Caco-2 (cell line): ENCODE data around the gene UCN2. TPM values are rescaled to one million over a fixed set of nuclear protein-coding genes. Genes with fewer than 3 reads are reported as not detected.

Experiments used
- BruUV-seq: library from RNA; stranded (reverse); fragments of 400-500 nt; replicated peaks from 2 replicates; lab custom pipeline; 2021; lab: Mats Ljungman, UMichigan
- CTCF ChIA-PET: fragments of 300-600 bp; sonication (Branson Sonifier 250); formaldehyde crosslinking; loops from one replicate; lab custom pipeline; 2022; ENCODE audit warnings: antibody characterized with exemption; lab: Charles Lee
- POLR2A ChIA-PET: fragments of 300-600 bp; sonication (Branson Sonifier 250); formaldehyde crosslinking; loops from one replicate; lab custom pipeline; 2022; ENCODE audit warnings: antibody characterized with exemption; lab: Charles Lee
- DNase-seq, 2 experiments: peaks; one replicate each; pipeline versions ENCODE4 v3.0.0 to v3.0.0-alpha.2; 2020 to 2022
- H3K27me3 ChIP-seq: replicated peaks from 2 replicates; pipeline ENCODE4 v1.6.0; 2011; ENCODE audit warnings: low read length; ENCODE audit not compliant: control insufficient read depth, insufficient read depth
- H3K36me3 ChIP-seq: 2 replicates; pipeline ENCODE4 v1.5.1; 2011; ENCODE audit warnings: low read length; ENCODE audit not compliant: control insufficient read depth, insufficient read depth
- H3K4me1 ChIP-seq: fragments of 250-450 bp; sonication (Bioruptor Pico); 2 replicates; pipeline ENCODE4 v1.5.1; 2020; ENCODE audit warnings: mild to moderate bottlenecking
- H3K4me3 ChIP-seq: 2 replicates; pipeline ENCODE4 v1.5.1; 2011; ENCODE audit warnings: low read depth, mild to moderate bottlenecking, control low read depth, low read length
- H3K9me3 ChIP-seq: fragments of 250-450 bp; sonication (Bioruptor Pico); 2 replicates; pipeline ENCODE4 v1.5.1; 2020; ENCODE audit warnings: mild to moderate bottlenecking, moderate library complexity
- H3K27ac Mint-ChIP-seq: one replicate; pipeline ENCODE4 v1.8.0; 2022; ENCODE audit warnings: mixed read lengths; ENCODE audit not compliant: unreplicated experiment
- H3K27me3 Mint-ChIP-seq: one replicate; pipeline ENCODE4 v1.8.0; 2022; ENCODE audit warnings: mixed read lengths; ENCODE audit not compliant: insufficient read depth, unreplicated experiment
- H3K36me3 Mint-ChIP-seq: one replicate; pipeline ENCODE4 v1.8.0; 2022; ENCODE audit warnings: mild to moderate bottlenecking, mixed read lengths; ENCODE audit not compliant: insufficient read depth, unreplicated experiment
- H3K4me1 Mint-ChIP-seq: one replicate; pipeline ENCODE4 v1.8.0; 2022; ENCODE audit warnings: low read depth, mixed read lengths; ENCODE audit not compliant: unreplicated experiment
- H3K4me3 Mint-ChIP-seq: one replicate; pipeline ENCODE4 v1.8.0; 2022; ENCODE audit warnings: mild to moderate bottlenecking, moderate library complexity, mixed read lengths; ENCODE audit not compliant: unreplicated experiment
- H3K9me3 Mint-ChIP-seq: one replicate; pipeline ENCODE4 v1.8.0; 2022; ENCODE audit warnings: mixed read lengths; ENCODE audit not compliant: unreplicated experiment
- intact Hi-C: fragments of 100-400 bp; cut with micrococcal nuclease; formaldehyde crosslinking; loops from one replicate; pipeline ENCODE4 v1.10.0; 2022; ENCODE audit not compliant: unreplicated experiment
- total RNA-seq: library from RNA; stranded (reverse); gene quantifications from 2 replicates; pipeline ENCODE4 v1.2.3, GENCODE V29; 2022
- TF ChIP-seq, protein P1 (sequence below), 2 experiments: fragments of 200-600 bp in 1 of 2; IDR thresholded peaks; 1 replicate in 1 of 2; 2 replicates in 1 of 2; pipeline versions ENCODE4 v1.5.1 to v1.8.0; 2011 to 2022; ENCODE audit warnings: antibody characterized with exemption in 1 of 2, control low read depth in 1 of 2, inconsistent platforms in 1 of 2, low read depth in 1 of 2, low read length in 1 of 2, mild to moderate bottlenecking in 1 of 2, moderate library complexity in 1 of 2; ENCODE audit not compliant: insufficient read depth in 1 of 2, severe bottlenecking in 1 of 2, unreplicated experiment in 1 of 2

UCN2 gene
- total RNA-seq, 1 experiment from 2014 or later: 0.54 TPM

DNA sequence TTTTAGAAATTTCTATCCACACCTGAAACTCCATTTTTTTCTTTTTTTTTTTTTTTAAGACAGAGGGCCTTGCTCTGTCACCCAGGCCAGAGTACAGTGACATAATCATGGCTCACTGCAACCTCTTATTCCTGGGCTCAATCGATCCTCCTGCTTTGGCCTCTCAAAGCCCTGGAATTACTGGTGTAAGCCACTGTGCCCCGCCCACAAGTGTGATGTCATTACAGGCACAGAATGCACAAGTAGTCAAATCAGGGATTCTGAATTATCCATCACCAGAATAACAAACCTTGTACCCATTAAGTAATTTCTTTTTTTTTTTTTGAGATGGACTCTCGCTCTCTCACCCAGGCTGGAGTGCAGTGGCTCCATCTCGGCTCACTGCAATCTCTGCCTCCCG is 43.9 kb upstream of the UCN2 start:
- ChIA-PET CTCF (interaction anchor here (0.9 kb wide), 1 partner anchor 311 kb away, joined by 9 read pairs; no protein-coding TSS in a partner anchor), POLR2A (no interaction called here)
- peak overlapping the region; percentile 91 for H3K4me3 Mint-ChIP-seq
- no peak for DNase-seq
- no TSS peak for BruUV-seq
- no peaks in the 10 kb centered on the region for H3K9me3 ChIP-seq
- H3K4me1 ChIP-seq: peaks cover 11% of the 10 kb centered on the region
- intact Hi-C loops: no loop called here
- no peaks in the 10 kb centered on the region for H3K27me3 ChIP-seq
- no peak overlapping the region for H3K4me3 ChIP-seq
- no peaks in the 10 kb centered on the region for H3K27me3 Mint-ChIP-seq
- H3K4me1 Mint-ChIP-seq: peaks cover 7% of the 10 kb centered on the region
- H3K27ac Mint-ChIP-seq: no peak overlapping the region
- no peaks in the 10 kb centered on the region for H3K9me3 Mint-ChIP-seq
- peaks cover 7% of the 10 kb centered on the region for H3K36me3 ChIP-seq
- TF ChIP-seq, protein P1, sequence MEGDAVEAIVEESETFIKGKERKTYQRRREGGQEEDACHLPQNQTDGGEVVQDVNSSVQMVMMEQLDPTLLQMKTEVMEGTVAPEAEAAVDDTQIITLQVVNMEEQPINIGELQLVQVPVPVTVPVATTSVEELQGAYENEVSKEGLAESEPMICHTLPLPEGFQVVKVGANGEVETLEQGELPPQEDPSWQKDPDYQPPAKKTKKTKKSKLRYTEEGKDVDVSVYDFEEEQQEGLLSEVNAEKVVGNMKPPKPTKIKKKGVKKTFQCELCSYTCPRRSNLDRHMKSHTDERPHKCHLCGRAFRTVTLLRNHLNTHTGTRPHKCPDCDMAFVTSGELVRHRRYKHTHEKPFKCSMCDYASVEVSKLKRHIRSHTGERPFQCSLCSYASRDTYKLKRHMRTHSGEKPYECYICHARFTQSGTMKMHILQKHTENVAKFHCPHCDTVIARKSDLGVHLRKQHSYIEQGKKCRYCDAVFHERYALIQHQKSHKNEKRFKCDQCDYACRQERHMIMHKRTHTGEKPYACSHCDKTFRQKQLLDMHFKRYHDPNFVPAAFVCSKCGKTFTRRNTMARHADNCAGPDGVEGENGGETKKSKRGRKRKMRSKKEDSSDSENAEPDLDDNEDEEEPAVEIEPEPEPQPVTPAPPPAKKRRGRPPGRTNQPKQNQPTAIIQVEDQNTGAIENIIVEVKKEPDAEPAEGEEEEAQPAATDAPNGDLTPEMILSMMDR (IDR thresholded peaks at IDR 0.05; ENCODE audit: insufficient read depth in 1 of 2, low read depth in 1 of 2, low read length in 1 of 2, severe bottlenecking in 1 of 2, unreplicated experiment in 1 of 2): no peak
- H3K36me3 Mint-ChIP-seq: peaks cover 66% of the 10 kb centered on the region

- no peaks in the 10 kb centered on the region for H3K27me3 Mint-ChIP-seq
- BruUV-seq: no TSS peak
- no peak for DNase-seq
- CTCF ChIA-PET: interaction anchor here (0.6 to 1.2 kb wide), 3 partner anchors 11 to 165 kb away, joined by 3 to 4 read pairs (median 3); no protein-coding TSS in a partner anchor
- Histone ChIP-seq H3K4me3 (no peak overlapping the region), H3K4me1 (peaks cover 3% of the 10 kb centered on the region; the same call in 1 of the 2 replicates), H3K27me3 (no peaks in the 10 kb centered on the region), H3K36me3 (peaks cover 7% of the 10 kb centered on the region), H3K9me3 (no peaks in the 10 kb centered on the region)
- POLR2A ChIA-PET: no interaction called here
- no peak overlapping the region for H3K27ac Mint-ChIP-seq
- H3K9me3 Mint-ChIP-seq: no peaks in the 10 kb centered on the region
- TF ChIP-seq, protein P1 (IDR thresholded peaks at IDR 0.05; ENCODE audit: insufficient read depth in 1 of 2, low read depth in 1 of 2, low read length in 1 of 2, severe bottlenecking in 1 of 2, unreplicated experiment in 1 of 2): no peak
- peaks cover 76% of the 10 kb centered on the region for H3K36me3 Mint-ChIP-seq
- intact Hi-C loops: no loop called here
- no peaks in the 10 kb centered on the region for H3K4me1 Mint-ChIP-seq
- H3K4me3 Mint-ChIP-seq: no peak overlapping the region
These were observed 38.0 kb upstream of the UCN2 start for GRCh38 chr3:48601622-48601994.

DNA sequence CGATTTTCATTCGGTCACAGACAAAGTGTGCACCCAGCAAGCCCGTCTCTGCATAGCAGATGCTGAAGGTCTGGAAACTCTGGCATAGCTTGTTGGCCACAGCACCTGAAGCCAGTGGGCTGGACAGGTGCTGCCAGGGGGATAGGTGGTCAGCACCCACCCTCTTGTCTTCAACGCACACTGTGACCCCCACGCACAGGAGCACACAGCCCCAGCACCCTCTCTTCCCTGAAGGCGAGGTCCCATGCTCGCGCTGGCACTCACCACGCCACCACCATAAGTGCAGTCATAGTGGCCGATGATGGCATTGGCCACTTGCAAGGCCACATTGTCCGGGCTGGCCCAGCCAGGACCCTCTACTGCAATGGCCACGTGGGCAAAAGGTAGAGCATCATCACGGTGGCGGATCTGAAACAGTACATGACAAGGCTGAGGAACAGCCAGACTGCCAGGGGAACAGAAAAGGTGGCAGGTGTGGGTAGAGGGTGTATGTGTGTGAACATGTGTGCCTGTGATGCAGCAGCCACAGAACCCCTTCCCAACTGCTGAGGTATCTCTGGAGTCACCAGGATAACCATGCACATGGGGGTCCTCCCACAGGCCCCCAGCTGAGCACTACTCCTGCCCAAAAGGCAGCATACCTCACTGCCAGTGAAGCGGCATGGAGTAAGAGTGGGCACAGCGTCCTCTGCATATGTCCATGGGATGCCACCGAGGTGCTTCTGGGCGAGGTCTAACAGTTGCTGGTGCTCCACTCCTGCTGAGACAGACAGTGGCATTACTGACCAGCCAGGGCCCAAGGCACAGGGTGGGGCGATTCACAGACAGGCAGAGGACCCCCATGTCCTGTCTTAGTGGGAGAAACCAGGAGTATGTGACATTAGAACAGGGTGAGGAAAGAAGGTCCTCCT is 37.4 kb upstream of the UCN2 start:
- H3K27ac Mint-ChIP-seq: no peak overlapping the region
- TF ChIP-seq, protein P1 (IDR thresholded peaks at IDR 0.05; ENCODE audit: insufficient read depth in 1 of 2, low read depth in 1 of 2, low read length in 1 of 2, severe bottlenecking in 1 of 2, unreplicated experiment in 1 of 2): no peak
- H3K4me1 Mint-ChIP-seq: peaks cover 4% of the 10 kb centered on the region
- ChIA-PET POLR2A (no interaction called here), CTCF (interaction anchor here (0.7 to 1.2 kb wide), 2 partner anchors 52 to 165 kb away, joined by 3 to 4 read pairs; no protein-coding TSS in a partner anchor)
- Histone ChIP-seq H3K36me3 (peaks cover 7% of the 10 kb centered on the region), H3K4me1 (peaks cover 5% of the 10 kb centered on the region), H3K4me3 (no peak overlapping the region), H3K9me3 (no peaks in the 10 kb centered on the region), H3K27me3 (no peaks in the 10 kb centered on the region)
- no peak overlapping the region for H3K4me3 Mint-ChIP-seq
- no peak for DNase-seq
- intact Hi-C loops: no loop called here
- TSS peak; percentile 8 for BruUV-seq
- H3K27me3 Mint-ChIP-seq: no peaks in the 10 kb centered on the region
- H3K9me3 Mint-ChIP-seq: no peaks in the 10 kb centered on the region
- H3K36me3 Mint-ChIP-seq: peaks cover 76% of the 10 kb centered on the region
